ENCODE data around the gene ENDOV.
A peak's percentile ranks its signal among the peaks of the same experiment; 100 is the strongest.

Gene ENDOV

GRCh38 chr17:80414803-80415625 is at the start of gene ENDOV:
Gene ENDOV, plus strand, starts transcription at chr17:80415167. Its CDS starts 28 bp downstream, at chr17:80415195.
- peak; percentile 97 for DNase-seq (ENCODE audit: low read depth, low spot score)

GRCh38 chr17:80365983-80366382 is 49.0 kb upstream of the ENDOV start:
- DNase-seq (ENCODE audit: low read depth, low spot score) = no peak

GRCh38 chr17:80367503-80367902 is 47.5 kb upstream of the ENDOV start:
- DNase-seq (ENCODE audit: low read depth, low spot score) = no peak

- DNase-seq (ENCODE audit: low read depth, low spot score) = no peak
Observed at GRCh38 chr17:80371196-80371595, 43.8 kb upstream of the ENDOV start.

- DNase-seq (ENCODE audit: low read depth, low spot score) = no peak
Observed at GRCh38 chr17:80372456-80372855, 42.5 kb upstream of the ENDOV start.

GRCh38 chr17:80372922-80373570 is 41.9 kb upstream of the ENDOV start:
- no peak for DNase-seq (ENCODE audit: low read depth, low spot score)

GRCh38 chr17:80374039-80374731 is 40.8 kb upstream of the ENDOV start:
- DNase-seq (ENCODE audit: low read depth, low spot score) = no peak

GRCh38 chr17:80374732-80375585 is 40.0 kb upstream of the ENDOV start:
- DNase-seq (ENCODE audit: low read depth, low spot score) = no peak

GRCh38 chr17:80376531-80376930 is 38.4 kb upstream of the ENDOV start:
- DNase-seq (ENCODE audit: low read depth, low spot score) = no peak

GRCh38 chr17:80377798-80378197 is 37.2 kb upstream of the ENDOV start:
- DNase-seq (ENCODE audit: low read depth, low spot score) = no peak

- DNase-seq (ENCODE audit: low read depth, low spot score) = no peak
Observed at GRCh38 chr17:80379348-80379747, 35.6 kb upstream of the ENDOV start.

- DNase-seq (ENCODE audit: low read depth, low spot score) = no peak
Observed at GRCh38 chr17:80380068-80380467, 34.9 kb upstream of the ENDOV start.

- DNase-seq (ENCODE audit: low read depth, low spot score) = no peak
Observed at GRCh38 chr17:80380555-80381002, 34.4 kb upstream of the ENDOV start.

GRCh38 chr17:80381416-80381923 is 33.5 kb upstream of the ENDOV start:
- DNase-seq (ENCODE audit: low read depth, low spot score) = no peak

- DNase-seq (ENCODE audit: low read depth, low spot score) = no peak
Observed at GRCh38 chr17:80382446-80382845, 32.5 kb upstream of the ENDOV start.

GRCh38 chr17:80382956-80383355 is 32.0 kb upstream of the ENDOV start:
- no peak for DNase-seq (ENCODE audit: low read depth, low spot score)

- DNase-seq (ENCODE audit: low read depth, low spot score) = no peak
Observed at GRCh38 chr17:80384078-80384960, 30.6 kb upstream of the ENDOV start.

- no peak for DNase-seq (ENCODE audit: low read depth, low spot score)
Observed at GRCh38 chr17:80385046-80385445, 29.9 kb upstream of the ENDOV start.

GRCh38 chr17:80386341-80386740 is 28.6 kb upstream of the ENDOV start:
- no peak for DNase-seq (ENCODE audit: low read depth, low spot score)

GRCh38 chr17:80387071-80387470 is 27.9 kb upstream of the ENDOV start:
- no peak for DNase-seq (ENCODE audit: low read depth, low spot score)

Measured in astrocyte of the hippocampus (primary cell).